Smooth muscle cell of the brain vasculature (primary cell): ENCODE data around the gene SEPSECS.

Experiments used
- DNase-seq: peaks from one replicate; pipeline ENCODE4 v3.0.0-alpha.2; 2012; ENCODE audit warnings: low read depth, low spot score

SEPSECS gene

GRCh38 chr4:25110527-25111329 lies 49.5 kb downstream of the SEPSECS start:
- DNase-seq: no peak

GRCh38 chr4:25109511-25109910 lies 50.7 kb downstream of the SEPSECS start:
- DNase-seq: no peak

GRCh38 chr4:25108556-25108955 lies 51.7 kb downstream of the SEPSECS start:
- no peak for DNase-seq

GRCh38 chr4:25107827-25108516 lies 52.3 kb downstream of the SEPSECS start:
- no peak for DNase-seq

GRCh38 chr4:25106363-25107151 lies 53.7 kb downstream of the SEPSECS start:
- no peak for DNase-seq

GRCh38 chr4:25104591-25104990 lies 55.7 kb downstream of the SEPSECS start:
- DNase-seq: no peak

GRCh38 chr4:25103418-25103817 lies 56.8 kb downstream of the SEPSECS start:
- no peak for DNase-seq

- no peak for DNase-seq
Observed at GRCh38 chr4:25101836-25102235, 58.4 kb downstream of the SEPSECS start.

GRCh38 chr4:25100710-25101109 lies 59.5 kb downstream of the SEPSECS start:
- DNase-seq: no peak

GRCh38 chr4:25100021-25100555 lies 60.2 kb downstream of the SEPSECS start:
- no peak for DNase-seq

GRCh38 chr4:25098964-25099891 lies 61.0 kb downstream of the SEPSECS start:
- no peak for DNase-seq

- DNase-seq: no peak
Observed at GRCh38 chr4:25096981-25097443, 63.2 kb downstream of the SEPSECS start.

- DNase-seq: no peak
Observed at GRCh38 chr4:25096251-25096980, 63.8 kb downstream of the SEPSECS start.

GRCh38 chr4:25095837-25096236 lies 64.4 kb downstream of the SEPSECS start:
- DNase-seq: no peak

- no peak for DNase-seq
Observed at GRCh38 chr4:25092139-25092538, 68.1 kb downstream of the SEPSECS start.

GRCh38 chr4:25090516-25090915 lies 69.7 kb downstream of the SEPSECS start:
- DNase-seq: no peak

GRCh38 chr4:25089051-25089763 lies 71.0 kb downstream of the SEPSECS start:
- no peak for DNase-seq

GRCh38 chr4:25088093-25088952 lies 71.9 kb downstream of the SEPSECS start:
- no peak for DNase-seq

GRCh38 chr4:25085671-25086070 lies 74.6 kb downstream of the SEPSECS start:
- DNase-seq: no peak
